Endothelial cell of umbilical vein (primary cell): ENCODE results near the gene KLHL42. TPM values are rescaled to one million over a fixed set of nuclear protein-coding genes. Genes with fewer than 3 reads are reported as not detected.

Experiments used
- BruUV-seq: library from RNA; stranded (reverse); fragments of 400-500 nt; replicated peaks from 2 replicates; lab custom pipeline; 2021; lab: Mats Ljungman, UMichigan
- CTCF ChIA-PET: fragments of 300-600, 350-600 bp; sonication (Branson Sonifier 250); formaldehyde crosslinking; loops from one replicate; lab custom pipeline; 2021; ENCODE audit warnings: antibody characterized with exemption, inconsistent platforms; lab: Charles Lee
- POLR2A ChIA-PET: fragments of 300-600, 350-600 bp; sonication (Branson Sonifier 250); formaldehyde crosslinking; loops from one replicate; lab custom pipeline; 2021; ENCODE audit warnings: antibody characterized with exemption, inconsistent platforms; lab: Charles Lee
- DNase-seq: peaks from one replicate; pipeline ENCODE4 v3.0.0-alpha.2; 2011; ENCODE audit warnings: low read depth, low spot score
- FAIRE-seq: peaks from 2 replicates; lab custom pipeline; 2011; peaks lifted over from hg19 to GRCh38; lab: Jason Lieb, UNC
- H2AFZ ChIP-seq: 2 replicates; pipeline ENCODE4 v1.6.0; 2012; ENCODE audit warnings: low read depth, low read length, control low read depth, inconsistent platforms
- H3K27ac ChIP-seq: 2 replicates; pipeline ENCODE4 v1.5.1; 2011; ENCODE audit warnings: low read depth, mild to moderate bottlenecking, control low read depth, low read length, moderate library complexity; ENCODE audit not compliant: insufficient read depth
- H3K27me3 ChIP-seq, 2 experiments: 2 replicates each; pipeline versions ENCODE4 v1.6.0 to v1.6.1; 2011; ENCODE audit warnings: low read length in 2 of 2, mixed read lengths in 1 of 2; ENCODE audit not compliant: control insufficient read depth in 2 of 2, insufficient read depth in 2 of 2
- H3K36me3 ChIP-seq, 2 experiments: 2 replicates in 1 of 2; 3 replicates in 1 of 2; pipeline ENCODE4 v1.5.1; 2011; ENCODE audit warnings: low read length in 2 of 2, mild to moderate bottlenecking in 1 of 2, moderate library complexity in 1 of 2; ENCODE audit not compliant: control insufficient read depth in 2 of 2, insufficient read depth in 2 of 2; ENCODE audit errors: extremely low read depth in 1 of 2
- H3K4me1 ChIP-seq: 3 replicates; pipeline ENCODE4 v1.5.1; 2011; ENCODE audit warnings: mild to moderate bottlenecking, low read length; ENCODE audit not compliant: control insufficient read depth, insufficient read depth; ENCODE audit errors: extremely low read depth
- H3K4me2 ChIP-seq: 2 replicates; pipeline ENCODE4 v1.6.1; 2011; ENCODE audit warnings: low read length, control low read depth, mixed read lengths; ENCODE audit not compliant: insufficient read depth
- H3K4me3 ChIP-seq, 3 experiments: fragments of 200-600 bp in 1 of 3; sonication (generic), shearing (Covaris generic) in 1 of 3; replicated peaks in 1 of 3; 2 replicates each; pipeline ENCODE4 v1.5.1; 2011 to 2016; ENCODE audit warnings: control low read depth in 3 of 3, low read length in 3 of 3, mild to moderate bottlenecking in 2 of 3, inconsistent platforms in 1 of 3, low read depth in 1 of 3, moderate library complexity in 1 of 3; ENCODE audit not compliant: insufficient read depth in 1 of 3
- H3K79me2 ChIP-seq: 2 replicates; pipeline ENCODE4 v1.6.0; 2012; ENCODE audit warnings: low read length, inconsistent platforms; ENCODE audit not compliant: control insufficient read depth, insufficient read depth
- H3K9ac ChIP-seq: replicated peaks from 2 replicates; pipeline ENCODE3; 2011; ENCODE audit warnings: low read length, control low read depth; ENCODE audit not compliant: insufficient read depth; ENCODE audit errors: extremely low read depth
- H3K9me1 ChIP-seq: replicated peaks from 3 replicates; pipeline ENCODE4 v1.6.0; 2011; ENCODE audit warnings: mild to moderate bottlenecking, low read length; ENCODE audit not compliant: control insufficient read depth, insufficient read depth; ENCODE audit errors: extremely low read depth
- H3K9me3 ChIP-seq: replicated peaks from 2 replicates; pipeline ENCODE4 v1.5.1; 2012; ENCODE audit warnings: low read length, inconsistent platforms; ENCODE audit not compliant: control insufficient read depth, insufficient read depth
- H4K20me1 ChIP-seq: replicated peaks from 2 replicates; pipeline ENCODE3; 2011; ENCODE audit warnings: mild to moderate bottlenecking, low read length; ENCODE audit not compliant: control insufficient read depth, insufficient read depth; ENCODE audit errors: extremely low read depth
- CTCF ChIP-seq, 2 donors: IDR thresholded peaks; 1 replicate in 1 of 2; 2 replicates in 1 of 2; pipeline ENCODE4 v1.5.1; 2011; ENCODE audit warnings: low read length in 2 of 2, mild to moderate bottlenecking in 2 of 2, moderate library complexity in 2 of 2, control low read depth in 1 of 2, inconsistent platforms in 1 of 2, low read depth in 1 of 2; ENCODE audit not compliant: insufficient read depth in 1 of 2; ENCODE audit errors: extremely low read depth in 1 of 2
- EZH2 ChIP-seq: IDR thresholded peaks from 2 replicates; pipeline ENCODE4 v1.6.1; 2012; ENCODE audit warnings: borderline replicate concordance, low read depth, mild to moderate bottlenecking, moderate library complexity, low read length, inconsistent platforms; ENCODE audit not compliant: severe bottlenecking
- FOS ChIP-seq: IDR thresholded peaks from 2 replicates; pipeline ENCODE4 v1.6.1; 2011; ENCODE audit warnings: mild to moderate bottlenecking, low read length, moderate library complexity, borderline replicate concordance; ENCODE audit not compliant: insufficient read depth
- GATA2 ChIP-seq: IDR thresholded peaks from 2 replicates; pipeline ENCODE4 v1.7.0; 2011; ENCODE audit warnings: low read depth, mild to moderate bottlenecking, moderate library complexity, mixed read lengths, low read length; ENCODE audit not compliant: insufficient read length, insufficient read depth
- JUN ChIP-seq: IDR thresholded peaks from 2 replicates; pipeline ENCODE4 v1.6.1; 2011; ENCODE audit warnings: borderline replicate concordance, low read depth; ENCODE audit not compliant: insufficient read length, insufficient read depth
- MAX ChIP-seq: IDR thresholded peaks from 2 replicates; pipeline ENCODE4 v1.6.1; 2011; ENCODE audit not compliant: insufficient read depth, insufficient read length
- MYC ChIP-seq: IDR thresholded peaks from one replicate; pipeline ENCODE4 v1.6.1; 2011; ENCODE audit warnings: mild to moderate bottlenecking, low read depth, low read length
- POLR2A ChIP-seq: IDR thresholded peaks from 2 replicates; pipeline ENCODE4 v1.6.1; 2012; ENCODE audit warnings: low read depth, mild to moderate bottlenecking, control low read depth, low read length
- POLR2AphosphoS5 ChIP-seq: IDR thresholded peaks from 2 replicates; pipeline ENCODE4 v1.6.1; 2012; ENCODE audit warnings: low read depth, mild to moderate bottlenecking, control low read depth, low read length, moderate library complexity; ENCODE audit not compliant: insufficient read depth
- dilution Hi-C: fragments of 300-500 bp; cut with MboI; formaldehyde crosslinking; loops from one replicate; pipeline ENCODE4 v1.15.0; 2019; ENCODE audit warnings: low sequenced_read_pairs; ENCODE audit not compliant: extremely low pct_ligation_motif_present
- intact Hi-C: fragments of 100-400 bp; cut with micrococcal nuclease; formaldehyde crosslinking; loops from one replicate; pipeline ENCODE4 v1.10.0; 2022
- polyA plus RNA-seq, 4 experiments: library from polyadenylated mRNA; depleted of rRNA in 3 of 4; stranded (reverse) in 3 of 4; unstranded in 1 of 4; fragments of >200 nt; gene quantifications; 2 replicates each; pipeline versions ENCODE4 v1.2.1 to v1.2.3, GENCODE V29; 2011 to 2012; ENCODE audit warnings: missing spikeins in 1 of 4
- total RNA-seq: library from RNA; stranded (reverse); gene quantifications from 2 replicates; pipeline ENCODE4 v1.2.3, GENCODE V29; 2021

Gene KLHL42
- total and polyA plus RNA-seq, 2 donors (not counting 3 experiments of a cell fraction or from before 2014, with no cell fraction given): 20.1 to 36.2 TPM

DNA sequence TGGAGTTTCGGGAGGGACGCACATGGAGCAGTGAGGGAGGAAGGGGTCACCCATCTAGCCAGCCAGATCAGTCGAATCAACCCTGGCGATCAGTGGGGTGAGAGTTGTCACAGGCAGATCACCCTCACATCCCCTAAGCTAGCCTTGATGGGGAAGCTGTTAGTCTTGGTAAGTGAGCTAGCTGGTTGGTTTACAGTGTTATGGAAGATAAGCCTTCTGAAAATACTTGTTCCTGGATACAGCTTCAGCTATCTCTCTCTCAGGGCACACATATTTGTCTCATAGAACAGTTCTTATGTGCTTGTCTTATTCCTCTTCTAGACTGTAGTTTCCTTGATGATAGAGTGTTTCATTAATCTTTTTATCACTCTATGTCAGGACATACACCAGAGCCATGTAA, 26.2 kb downstream of the KLHL42 start:
- POLR2A ChIA-PET: no interaction called here
- Histone ChIP-seq H3K9ac (no peak overlapping the region), H3K36me3 (no peaks in the 10 kb centered on the region), H2AFZ (no peak overlapping the region), H3K4me2 (no peak overlapping the region), H3K27me3 (peaks cover 0 to 3% of the 10 kb centered on the region in 2 experiments), H4K20me1 (no peaks in the 10 kb centered on the region), H3K9me1 (no peaks in the 10 kb centered on the region), H3K4me3 (no peak overlapping the region), H3K27ac (no peak overlapping the region), H3K4me1 (no peaks in the 10 kb centered on the region), H3K9me3 (no peaks in the 10 kb centered on the region), H3K79me2 (no peaks in the 10 kb centered on the region)
- TF ChIP-seq MYC: no peak
- no peak for TF ChIP-seq POLR2A
- TF ChIP-seq POLR2AphosphoS5: no peak
- TF ChIP-seq MAX: no peak
- TF ChIP-seq GATA2: no peak
- no peak for TF ChIP-seq JUN
- no peak for TF ChIP-seq FOS
- no peak for TF ChIP-seq EZH2
- TF ChIP-seq CTCF (IDR thresholded peaks at IDR 0.05; ENCODE audit: extremely low read depth in 1 of 2, insufficient read depth in 1 of 2, low read depth in 1 of 2, low read length in 2 of 2): no peak
- intact Hi-C loops: no loop called here
- DNase-seq: no peak
- dilution Hi-C loops: no loop called here
- no peak for FAIRE-seq
- BruUV-seq: no TSS peak
- CTCF ChIA-PET: interaction anchor here (1.9 kb wide), 1 partner anchor 9 kb away, joined by 7 read pairs; no protein-coding TSS in a partner anchor
